GM23248 (cell line): ENCODE data around the gene GFOD1. TPM values are rescaled to one million over a fixed set of nuclear protein-coding genes. Genes with fewer than 3 reads are reported as not detected.

Experiments used
- DNase-seq: peaks from one replicate; pipeline ENCODE4 v3.0.0-alpha.2; 2015
- H2AFZ ChIP-seq: fragments of 200-600 bp; sonication (generic); 2 replicates; pipeline ENCODE4 v1.6.1; 2016; ENCODE audit warnings: antibody characterized with exemption
- H3F3A ChIP-seq: fragments of 200-600 bp; sonication (generic); 2 replicates; pipeline ENCODE4 v1.6.1; 2016; ENCODE audit warnings: mild to moderate bottlenecking, antibody characterized with exemption, mixed run types; ENCODE audit not compliant: insufficient read depth
- H3K27ac ChIP-seq: fragments of 200-600 bp; sonication (generic); 2 replicates; pipeline ENCODE4 v1.5.1; 2016; ENCODE audit warnings: mild to moderate bottlenecking
- H3K27me3 ChIP-seq: fragments of 200-600 bp; sonication (generic); replicated peaks from 2 replicates; pipeline ENCODE4 v1.6.1; 2016; ENCODE audit warnings: mild to moderate bottlenecking; ENCODE audit not compliant: insufficient read depth
- H3K36me3 ChIP-seq: fragments of 200-600 bp; sonication (generic); 2 replicates; pipeline ENCODE4 v1.6.1; 2016; ENCODE audit warnings: low read depth, mild to moderate bottlenecking
- H3K4me1 ChIP-seq: fragments of 200-600 bp; sonication (generic); 2 replicates; pipeline ENCODE4 v1.6.1; 2016; ENCODE audit warnings: mild to moderate bottlenecking; ENCODE audit not compliant: insufficient read depth
- H3K4me2 ChIP-seq: fragments of 200-600 bp; sonication (generic); one replicate; pipeline ENCODE4 v1.6.1; 2016; ENCODE audit warnings: mild to moderate bottlenecking; ENCODE audit not compliant: unreplicated experiment
- H3K4me3 ChIP-seq: fragments of 200-600 bp; sonication (generic); 2 replicates; pipeline ENCODE4 v1.5.1; 2016; ENCODE audit warnings: mild to moderate bottlenecking
- H3K79me2 ChIP-seq: fragments of 200-600 bp; sonication (generic); 2 replicates; pipeline ENCODE4 v1.6.1; 2016; ENCODE audit warnings: mild to moderate bottlenecking; ENCODE audit not compliant: insufficient read depth
- H3K9ac ChIP-seq: fragments of 200-600 bp; sonication (generic); 2 replicates; pipeline ENCODE4 v1.6.1; 2016; ENCODE audit warnings: mild to moderate bottlenecking
- H3K9me2 ChIP-seq: fragments of 200-600 bp; sonication (generic); 2 replicates; pipeline ENCODE4 v1.6.1; 2016; ENCODE audit warnings: mixed run types, mild to moderate bottlenecking, moderate library complexity; ENCODE audit not compliant: insufficient read depth
- H3K9me3 ChIP-seq: fragments of 200-600 bp; sonication (generic); one replicate; pipeline ENCODE4 v1.6.1; 2017; ENCODE audit warnings: low read depth
- H4K20me1 ChIP-seq: fragments of 200-600 bp; sonication (generic); 2 replicates; pipeline ENCODE4 v1.6.0; 2016; ENCODE audit not compliant: insufficient read depth
- EZH2 ChIP-seq: fragments of 200-600 bp; sonication (generic); IDR thresholded peaks from 2 replicates; pipeline ENCODE4 v1.6.1; 2018; ENCODE audit warnings: antibody characterized with exemption, mild to moderate bottlenecking; ENCODE audit not compliant: insufficient read depth, poor library complexity, severe bottlenecking
- EZH2phosphoT487 ChIP-seq: fragments of 200-600 bp; sonication (generic); IDR thresholded peaks from 2 replicates; pipeline ENCODE4 v1.6.1; 2018; ENCODE audit warnings: antibody characterized with exemption, moderate library complexity, mild to moderate bottlenecking, low read depth; ENCODE audit not compliant: insufficient read depth
- WGBS, 2 experiments: methylation state at CpG; one replicate each; pipeline ENCODE4 v1.1.6; 2015 to 2017; ENCODE audit warnings: low lambda C conversion rate in 2 of 2, low coverage in 1 of 2; ENCODE audit errors: missing lambda C conversion rate in 2 of 2; 5-methylcytosine and 5-hydroxymethylcytosine counted together
- in situ Hi-C: fragments of 300-500 bp; cut with MboI; formaldehyde crosslinking; loops from 2 replicates; pipeline ENCODE4 v1.15.0; 2020
- polyA plus RNA-seq: library from polyadenylated mRNA; unstranded; fragments of >200 nt; fragmentation: Nextera tagmentation; extraction: Ambion mirVana; gene quantifications from 2 replicates; pipeline ENCODE4 v1.2.1, GENCODE V29; 2016
- total RNA-seq: library from RNA; depleted of rRNA; stranded (reverse); fragments of >200 nt; shearing (Covaris generic); gene quantifications from 2 replicates; pipeline ENCODE4 v1.2.3, GENCODE V29; 2014

GFOD1 gene
- total and polyA plus RNA-seq, 2 experiments from 2014 or later = 0.84 to 0.97 TPM

GRCh38 chr6:13425943-13426931 lies 61.2 kb downstream of the GFOD1 start:
- Histone ChIP-seq H3K4me2 (no peak overlapping the region), H3K4me1 (0 out of 2 replicates have a peak, but pooled peaks cover 5% of the 10 kb centered on the region), H3K9ac (no peak overlapping the region), H3F3A (no peaks in the 10 kb centered on the region), H3K4me3 (no peak overlapping the region), H3K36me3 (no peaks in the 10 kb centered on the region), H3K9me3 (no peaks in the 10 kb centered on the region), H3K79me2 (no peaks in the 10 kb centered on the region), H3K9me2 (no peaks in the 10 kb centered on the region), H4K20me1 (no peaks in the 10 kb centered on the region), H3K27me3 (no peaks in the 10 kb centered on the region), H3K27ac (no peak overlapping the region), H2AFZ (no peak overlapping the region)
- WGBS, 2 experiments = 85 to 86% methylated on average over 22 of the region's 22 CpGs
- TF ChIP-seq EZH2phosphoT487 (no peak), EZH2 (no peak)
- in situ Hi-C loops = no loop called here
- peak; percentile 79 for DNase-seq

GRCh38 chr6:13425270-13425873 lies 62.0 kb downstream of the GFOD1 start:
- Histone ChIP-seq H3F3A (no peaks in the 10 kb centered on the region), H3K9me3 (no peaks in the 10 kb centered on the region), H3K27me3 (no peaks in the 10 kb centered on the region), H3K79me2 (no peaks in the 10 kb centered on the region), H3K36me3 (no peaks in the 10 kb centered on the region), H4K20me1 (no peaks in the 10 kb centered on the region), H2AFZ (no peak overlapping the region), H3K9me2 (no peaks in the 10 kb centered on the region), H3K9ac (no peak overlapping the region), H3K4me3 (no peak overlapping the region), H3K27ac (no peak overlapping the region), H3K4me1 (0 out of 2 replicates have a peak, but pooled peaks cover 5% of the 10 kb centered on the region), H3K4me2 (no peak overlapping the region)
- 62 to 63% methylated on average over 3 of the region's 3 CpGs for WGBS, 2 experiments
- TF ChIP-seq EZH2 = no peak
- no peak for TF ChIP-seq EZH2phosphoT487
- no peak for DNase-seq
- in situ Hi-C loops = no loop called here

DNA sequence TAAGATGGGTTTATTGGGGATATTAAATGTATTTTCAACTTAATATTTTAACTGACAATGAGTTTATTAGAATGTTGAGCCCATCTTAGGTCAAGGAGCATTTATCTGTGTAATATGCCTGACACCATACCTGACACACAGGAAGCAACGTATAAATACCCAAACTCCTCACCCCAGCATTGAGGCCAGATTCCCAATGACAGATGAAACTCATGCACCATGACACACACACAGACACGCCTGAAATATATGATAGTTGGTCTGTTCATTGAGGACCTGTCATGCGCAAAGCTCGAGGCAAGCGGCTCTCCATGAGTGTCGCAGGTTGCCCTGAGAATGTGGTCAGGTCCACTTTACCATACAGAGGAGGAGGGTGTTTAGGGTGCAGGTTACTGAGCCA lies 64.1 kb downstream of the GFOD1 start:
- H3K4me3 ChIP-seq = no peak overlapping the region
- 0 out of 2 replicates have a peak, but pooled peaks cover 5% of the 10 kb centered on the region for H3K4me1 ChIP-seq
- no peaks in the 10 kb centered on the region for H3K27me3 ChIP-seq
- in situ Hi-C loops = no loop called here
- H3F3A ChIP-seq = no peaks in the 10 kb centered on the region
- no peaks in the 10 kb centered on the region for H3K36me3 ChIP-seq
- H3K9me3 ChIP-seq = no peaks in the 10 kb centered on the region
- no peak overlapping the region for H3K4me2 ChIP-seq
- no peak overlapping the region for H3K9ac ChIP-seq
- H3K27ac ChIP-seq = no peak overlapping the region
- no peak overlapping the region for H2AFZ ChIP-seq
- no peak for TF ChIP-seq EZH2
- TF ChIP-seq EZH2phosphoT487 = no peak
- DNase-seq = no peak
- H3K9me2 ChIP-seq = no peaks in the 10 kb centered on the region
- 90 to 91% methylated on average over 6 of the region's 6 CpGs for WGBS, 2 experiments
- no peaks in the 10 kb centered on the region for H3K79me2 ChIP-seq
- no peaks in the 10 kb centered on the region for H4K20me1 ChIP-seq

DNA sequence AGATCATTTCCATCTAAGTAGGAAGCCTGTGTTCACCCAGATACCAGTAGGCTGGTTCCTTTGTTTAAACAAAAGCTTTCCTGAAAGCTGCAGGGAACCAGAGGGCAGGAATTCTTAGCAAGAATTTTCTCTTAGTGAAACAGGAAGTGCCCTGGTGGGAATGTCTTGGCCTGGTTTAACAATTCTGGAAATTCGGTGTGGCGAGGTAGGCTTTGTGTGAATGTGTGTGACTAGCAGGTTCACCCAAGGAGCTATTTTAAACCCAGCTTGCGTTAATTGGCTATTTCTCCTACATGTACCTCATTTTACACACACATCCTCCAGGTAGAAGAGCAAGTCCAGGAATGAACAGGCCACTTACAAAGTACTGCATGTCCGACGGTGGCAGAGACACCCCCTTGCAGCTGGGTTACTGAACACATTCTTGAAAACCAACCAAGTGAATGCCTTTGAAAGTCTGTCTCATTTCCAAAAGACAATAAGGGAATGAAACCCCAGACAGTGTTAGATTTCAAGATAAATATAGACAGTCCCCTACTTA lies 64.6 kb downstream of the GFOD1 start:
- H3K4me3 ChIP-seq = no peak overlapping the region
- H3K79me2 ChIP-seq = no peaks in the 10 kb centered on the region
- TF ChIP-seq EZH2phosphoT487 (no peak), EZH2 (no peak)
- no peak for DNase-seq
- H3K9ac ChIP-seq = no peak overlapping the region
- no peaks in the 10 kb centered on the region for H3K9me2 ChIP-seq
- H3K27ac ChIP-seq = no peak overlapping the region
- H3K4me2 ChIP-seq = no peak overlapping the region
- H2AFZ ChIP-seq = no peak overlapping the region
- H3F3A ChIP-seq = no peaks in the 10 kb centered on the region
- no peaks in the 10 kb centered on the region for H4K20me1 ChIP-seq
- in situ Hi-C loops = no loop called here
- H3K27me3 ChIP-seq = no peaks in the 10 kb centered on the region
- no peaks in the 10 kb centered on the region for H3K36me3 ChIP-seq
- H3K4me1 ChIP-seq = 0 out of 2 replicates have a peak, but pooled peaks cover 5% of the 10 kb centered on the region
- WGBS, 2 experiments = 73 to 82% methylated on average over 5 of the region's 5 CpGs
- H3K9me3 ChIP-seq = no peaks in the 10 kb centered on the region
